Bronchial epithelial cell (primary cell): ENCODE data around the gene FBXL13. TPM values are rescaled to one million over a fixed set of nuclear protein-coding genes. Genes with fewer than 3 reads are reported as not detected.
"Not testable (repeated sequence)": the region's sequence is repeated elsewhere in the genome, so short reads cannot be mapped to it uniquely, and the experiment has no call there.

Experiments
- DNase-seq: peaks from one replicate; pipeline ENCODE4 v3.0.0-alpha.2; 2010; ENCODE audit warnings: low read depth
- FAIRE-seq: peaks from 2 replicates; lab custom pipeline; 2011; peaks lifted over from hg19 to GRCh38; lab: Jason Lieb, UNC
- H3K27me3 ChIP-seq: 2 replicates; pipeline ENCODE4 v1.5.1; 2011; ENCODE audit warnings: low read length; ENCODE audit not compliant: control insufficient read depth, insufficient read depth
- H3K36me3 ChIP-seq: 2 replicates; pipeline ENCODE4 v1.5.1; 2011; ENCODE audit warnings: low read length; ENCODE audit not compliant: control insufficient read depth, insufficient read depth
- H3K4me3 ChIP-seq: 2 replicates; pipeline ENCODE4 v1.5.1; 2011; ENCODE audit warnings: mild to moderate bottlenecking, low read depth, low read length, control low read depth
- total RNA-seq: library from RNA; depleted of rRNA; stranded (reverse); fragments of >200 nt; gene quantifications from 2 replicates; pipeline ENCODE4 v1.2.1, GENCODE V29; 2014
- TF ChIP-seq, protein P1 (sequence below): IDR thresholded peaks from 2 replicates; pipeline ENCODE4 v1.5.1; 2011; ENCODE audit warnings: mild to moderate bottlenecking, moderate library complexity, low read length, control low read depth, inconsistent platforms; ENCODE audit not compliant: insufficient read depth, severe bottlenecking

Gene FBXL13
- total RNA-seq, 1 donor from 2014 or later = 0.26 TPM

GRCh38 chr7:103068414-103069403, 5.9 kb downstream of the FBXL13 start:
- DNase-seq = no peak
- no peak overlapping the region for H3K4me3 ChIP-seq
- no peaks in the 10 kb centered on the region for H3K27me3 ChIP-seq
- H3K36me3 ChIP-seq = no peaks in the 10 kb centered on the region
- no peak for FAIRE-seq
- TF ChIP-seq, protein P1, sequence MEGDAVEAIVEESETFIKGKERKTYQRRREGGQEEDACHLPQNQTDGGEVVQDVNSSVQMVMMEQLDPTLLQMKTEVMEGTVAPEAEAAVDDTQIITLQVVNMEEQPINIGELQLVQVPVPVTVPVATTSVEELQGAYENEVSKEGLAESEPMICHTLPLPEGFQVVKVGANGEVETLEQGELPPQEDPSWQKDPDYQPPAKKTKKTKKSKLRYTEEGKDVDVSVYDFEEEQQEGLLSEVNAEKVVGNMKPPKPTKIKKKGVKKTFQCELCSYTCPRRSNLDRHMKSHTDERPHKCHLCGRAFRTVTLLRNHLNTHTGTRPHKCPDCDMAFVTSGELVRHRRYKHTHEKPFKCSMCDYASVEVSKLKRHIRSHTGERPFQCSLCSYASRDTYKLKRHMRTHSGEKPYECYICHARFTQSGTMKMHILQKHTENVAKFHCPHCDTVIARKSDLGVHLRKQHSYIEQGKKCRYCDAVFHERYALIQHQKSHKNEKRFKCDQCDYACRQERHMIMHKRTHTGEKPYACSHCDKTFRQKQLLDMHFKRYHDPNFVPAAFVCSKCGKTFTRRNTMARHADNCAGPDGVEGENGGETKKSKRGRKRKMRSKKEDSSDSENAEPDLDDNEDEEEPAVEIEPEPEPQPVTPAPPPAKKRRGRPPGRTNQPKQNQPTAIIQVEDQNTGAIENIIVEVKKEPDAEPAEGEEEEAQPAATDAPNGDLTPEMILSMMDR = no peak

DNA sequence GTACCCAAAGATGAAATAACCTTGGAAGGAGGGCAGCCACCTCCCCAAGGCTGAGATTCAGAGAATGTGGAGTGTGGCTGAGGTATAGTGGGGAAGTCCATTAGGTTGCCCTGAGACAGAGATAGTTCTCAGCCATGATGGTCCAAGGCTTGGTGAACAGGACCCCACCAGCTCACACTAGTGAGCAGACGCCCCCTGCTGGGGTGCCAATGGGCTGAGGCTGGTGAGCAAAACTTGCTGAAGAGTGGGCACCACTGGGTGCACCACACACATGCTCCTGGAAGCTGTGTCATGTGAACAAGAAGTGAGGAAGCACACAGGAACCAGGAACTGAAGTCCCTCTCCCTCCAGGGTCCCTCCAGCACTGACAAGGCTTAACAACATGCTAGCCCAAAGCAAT, 8.9 kb downstream of the FBXL13 start:
- DNase-seq (peak; percentile 19), FAIRE-seq (no peak)
- Histone ChIP-seq H3K27me3 (no peaks in the 10 kb centered on the region), H3K4me3 (no peak overlapping the region), H3K36me3 (no peaks in the 10 kb centered on the region)
- TF ChIP-seq, protein P1 = peak; percentile 69

DNA sequence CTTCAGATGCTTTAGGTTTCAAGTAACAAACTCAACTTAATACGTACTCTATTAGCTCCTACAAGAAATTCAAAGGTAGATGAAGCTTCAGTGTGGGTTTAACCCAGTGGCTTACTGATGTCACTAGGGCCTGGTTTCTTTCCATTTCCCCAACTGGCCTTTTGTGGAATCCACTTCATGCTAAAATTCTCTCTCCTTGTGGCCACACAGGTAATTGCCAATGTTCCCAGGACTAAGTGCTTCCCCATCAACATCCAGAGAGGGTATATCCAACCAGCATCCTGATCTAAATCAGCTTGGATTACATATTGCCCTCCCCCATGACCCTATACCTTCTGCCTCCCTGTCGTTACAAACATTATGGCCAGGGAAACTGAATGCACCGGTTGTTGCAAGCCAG, 10.7 kb downstream of the FBXL13 start:
- DNase-seq (no peak), FAIRE-seq (no peak)
- H3K4me3 ChIP-seq = no peak overlapping the region
- TF ChIP-seq, protein P1 = no peak
- H3K27me3 ChIP-seq = no peaks in the 10 kb centered on the region
- no peaks in the 10 kb centered on the region for H3K36me3 ChIP-seq

DNA sequence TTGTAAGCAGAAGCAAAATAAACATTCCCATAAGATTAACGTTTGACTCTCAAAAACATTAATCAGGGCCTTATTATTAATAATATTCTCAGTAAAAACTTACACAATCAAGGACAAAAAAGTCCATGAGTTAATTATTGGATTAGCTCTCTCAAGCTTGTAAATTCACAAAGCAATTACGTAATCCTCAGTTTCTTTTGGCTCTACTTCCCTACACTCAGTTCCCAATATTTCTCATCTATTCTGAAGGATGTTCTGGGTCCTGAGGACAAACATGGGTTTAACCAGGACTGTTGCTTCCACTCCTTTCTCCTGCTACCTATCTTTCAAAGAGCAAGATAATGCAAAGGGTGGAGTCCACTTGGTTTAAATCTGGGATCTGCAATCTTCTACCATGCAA, 15.1 kb downstream of the FBXL13 start:
- FAIRE-seq (no peak), DNase-seq (no peak)

GRCh38 chr7:103058122-103058521, 16.5 kb downstream of the FBXL13 start:
- DNase-seq = no peak
- Histone ChIP-seq H3K4me3 (no peak overlapping the region), H3K27me3 (no peaks in the 10 kb centered on the region), H3K36me3 (no peaks in the 10 kb centered on the region)
- FAIRE-seq = no peak
- TF ChIP-seq, protein P1 = no peak

More for the DNA sequence above, 15.1 kb downstream of the FBXL13 start:
- Histone ChIP-seq H3K27me3 (no peaks in the 10 kb centered on the region), H3K4me3 (no peak overlapping the region), H3K36me3 (no peaks in the 10 kb centered on the region)
- TF ChIP-seq, protein P1 = no peak

GRCh38 chr7:103056006-103056405, 18.6 kb downstream of the FBXL13 start:
- not testable (repeated sequence) for DNase-seq, H3K4me3 ChIP-seq, H3K27me3 ChIP-seq, FAIRE-seq, H3K36me3 ChIP-seq
